Left colon (tissue), 2 donors: ENCODE measurements around the gene EMILIN2. TPM values are rescaled to one million over a fixed set of nuclear protein-coding genes. Genes with fewer than 3 reads are reported as not detected.
A peak's percentile ranks its signal among the peaks of the same experiment; 100 is the strongest.
"Not testable (repeated sequence)": the region's sequence is repeated elsewhere in the genome, so short reads cannot be mapped to it uniquely, and the experiment has no call there.

ENCODE experiments used
- ATAC-seq: fragments of 200-7000 bp; cut with Tn5 transposase; one replicate; pipeline ENCODE4 v1.9.1; 2020; ENCODE audit warnings: mild to moderate bottlenecking, moderate library complexity
- DNase-seq, 2 donors: peaks; one replicate each; pipeline ENCODE4 v3.0.0-alpha.2; 2020
- intact Hi-C, 2 donors: fragments of 100-400 bp; cut with DNase I in 1 of 2; cut with micrococcal nuclease in 1 of 2; formaldehyde crosslinking; loops; one replicate each; pipeline versions ENCODE4 v1.11.2 to v1.14.0; 2022; cut with DNase I, micrococcal nuclease
- long read RNA-seq: library from polyadenylated mRNA; unstranded; transcript quantifications from one replicate; pipeline ENCODE4 v2.0.0, GENCODE V29; 2021
- total RNA-seq, 2 donors: library from RNA; stranded (reverse); fragmentation: NEBNext Ultra II Directional; extraction: Animal tissue kit (Norgen Biotek cat#: 25700); gene quantifications; one replicate each; pipeline ENCODE4 v1.2.1, GENCODE V29; 2021
- donor health status: DM: no; HTN: no; CAD: no.
- donor health status: DM: yes; HTN: yes; CAD: no.

Gene EMILIN2
- total RNA-seq, result 10 to 100 TPM; 16.3 to 18.1 TPM
- long read RNA-seq, transcript EMILIN2-203 (4 exons, 775 nt), result major isoform, 8 of 11 reads
- long read RNA-seq, partial matches to known transcripts, result 1 of 11 reads
- long read RNA-seq, other reads (novel, unspliced or antisense), result 2 of 11 reads

- ATAC-seq (peak; percentile 55), DNase-seq (peak; percentile 66 to 67)
- intact Hi-C loops, result no loop called here
Measured at GRCh38 chr18:2846636-2847316, at the start of gene EMILIN2. EMILIN2 (plus strand) TSS chr18:2847006; CDS start chr18:2847189, 183 bp downstream.

DNA sequence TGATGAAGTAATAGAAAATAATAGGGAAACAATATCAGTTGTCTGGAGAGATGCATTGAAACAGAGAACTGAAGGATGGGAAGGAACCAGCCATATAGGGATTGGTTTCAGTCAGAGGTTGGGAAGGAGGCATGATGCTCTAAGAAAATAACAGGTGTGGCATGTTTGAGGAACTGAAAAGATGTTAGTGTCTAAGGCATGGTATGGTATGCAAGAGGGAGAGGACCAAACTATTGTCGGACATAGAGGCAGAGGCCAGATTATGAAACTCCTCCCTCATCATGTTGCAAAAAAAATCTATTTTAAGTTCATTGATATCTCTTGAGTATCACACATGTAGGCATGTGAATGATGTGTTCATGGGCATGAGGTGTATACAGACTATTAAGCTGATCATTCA is 48.9 kb upstream of the EMILIN2 start:
- ATAC-seq, result no peak
- intact Hi-C loops, result no loop called here
- no peak for DNase-seq

GRCh38 chr18:2799369-2799768 is 47.4 kb upstream of the EMILIN2 start:
- peak; percentile 86 for ATAC-seq
- no peak for DNase-seq
- intact Hi-C loops, result no loop called here

GRCh38 chr18:2805970-2806943 is 40.5 kb upstream of the EMILIN2 start:
- DNase-seq (no peak), ATAC-seq (peak; percentile 21)
- intact Hi-C loops, result no loop called here

- intact Hi-C loops, DNase-seq: not testable (repeated sequence)
- peak; percentile 48 for ATAC-seq
Measured at GRCh38 chr18:2808640-2809039, 38.2 kb upstream of the EMILIN2 start.

DNA sequence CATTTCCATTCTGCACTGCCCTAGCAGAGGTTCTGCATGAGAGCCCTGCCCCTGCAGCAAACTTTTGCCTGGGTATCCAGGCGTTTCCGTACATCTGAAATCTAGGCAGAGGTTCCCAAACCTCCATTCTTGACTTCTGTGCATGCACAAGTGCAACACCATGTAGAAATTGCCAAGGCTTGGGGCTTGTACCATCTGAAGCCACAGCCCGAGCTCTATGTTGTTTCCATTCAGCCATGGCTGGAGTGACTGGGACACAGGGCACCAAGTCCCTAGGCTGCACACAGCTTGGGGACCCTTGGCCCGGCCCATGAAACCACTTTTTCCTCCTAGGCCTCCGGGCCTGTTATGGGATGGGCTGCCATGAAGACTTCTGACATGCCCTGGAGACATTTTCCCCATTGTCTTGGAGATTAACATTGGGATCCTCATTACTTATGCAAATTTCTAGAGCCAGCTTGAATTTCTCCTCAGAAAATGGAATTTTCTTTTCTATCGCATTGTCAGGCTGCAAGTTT is 37.1 kb upstream of the EMILIN2 start:
- ATAC-seq, intact Hi-C loops: not testable (repeated sequence)

GRCh38 chr18:2811416-2811815 is 35.4 kb upstream of the EMILIN2 start:
- DNase-seq (no peak), ATAC-seq (no peak)
- intact Hi-C loops, result no loop called here

More for the DNA sequence above, 37.1 kb upstream of the EMILIN2 start:
- DNase-seq, result not testable (repeated sequence)

GRCh38 chr18:2814928-2815327 is 31.9 kb upstream of the EMILIN2 start:
- DNase-seq, result no peak
- intact Hi-C loops, result no loop called here
- no peak for ATAC-seq

DNA sequence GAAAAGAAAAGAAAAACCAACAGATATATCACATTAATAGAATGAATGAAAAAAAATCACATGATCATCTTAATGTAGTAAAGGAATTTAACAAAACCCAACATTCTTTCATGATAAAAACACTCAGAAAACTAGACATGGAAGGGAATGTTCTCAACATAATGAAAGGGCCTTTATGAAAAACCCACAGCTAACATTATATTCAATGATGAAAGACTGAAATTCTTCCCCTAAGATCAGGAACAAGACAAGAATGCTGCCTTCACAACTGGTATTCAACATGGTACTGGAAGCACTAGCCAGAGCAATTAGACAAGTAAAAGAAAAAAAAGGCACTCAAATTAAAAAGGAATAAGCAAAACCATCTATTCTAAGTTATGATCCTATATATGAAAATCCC is 28.5 kb upstream of the EMILIN2 start:
- intact Hi-C loops, result no loop called here
- DNase-seq, result no peak
- no peak for ATAC-seq

GRCh38 chr18:2821695-2822094 is 25.1 kb upstream of the EMILIN2 start:
- ATAC-seq, result peak; percentile 35
- intact Hi-C loops, result no loop called here
- DNase-seq, result no peak

- intact Hi-C loops, result no loop called here
- DNase-seq (no peak), ATAC-seq (peak; percentile 77)
Measured at GRCh38 chr18:2822213-2822921, 24.4 kb upstream of the EMILIN2 start.

GRCh38 chr18:2823202-2823601 is 23.6 kb upstream of the EMILIN2 start:
- no peak for DNase-seq
- intact Hi-C loops, result no loop called here
- ATAC-seq, result no peak

GRCh38 chr18:2823966-2824365 is 22.8 kb upstream of the EMILIN2 start:
- intact Hi-C loops, result no loop called here
- ATAC-seq, result no peak

DNA sequence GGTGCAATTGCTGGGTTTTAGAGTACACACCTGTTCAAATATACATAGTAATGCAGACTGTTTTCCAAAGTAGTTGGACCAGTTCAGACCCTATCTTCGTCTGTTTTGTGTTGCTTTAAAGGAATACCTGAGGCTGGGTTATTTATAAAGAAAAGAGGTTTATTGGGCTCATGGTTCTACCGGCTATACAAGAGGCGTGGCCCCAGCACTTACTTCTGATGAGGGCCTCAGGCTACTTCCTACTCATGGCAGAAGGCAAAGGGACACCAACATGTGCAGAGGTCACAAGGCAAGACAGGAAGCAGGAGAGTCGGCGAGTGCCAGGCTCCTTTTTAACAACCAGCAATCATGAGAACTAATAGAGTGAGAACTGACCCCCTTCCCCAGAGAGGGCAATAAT is 21.9 kb upstream of the EMILIN2 start:
- DNase-seq (no peak), ATAC-seq (peak; percentile 81)
- intact Hi-C loops, result no loop called here

More at GRCh38 chr18:2823966-2824365, 22.8 kb upstream of the EMILIN2 start:
- DNase-seq, result no peak

GRCh38 chr18:2825613-2826175 is 21.1 kb upstream of the EMILIN2 start:
- ATAC-seq (no peak), DNase-seq (no peak)
- intact Hi-C loops, result no loop called here

DNA sequence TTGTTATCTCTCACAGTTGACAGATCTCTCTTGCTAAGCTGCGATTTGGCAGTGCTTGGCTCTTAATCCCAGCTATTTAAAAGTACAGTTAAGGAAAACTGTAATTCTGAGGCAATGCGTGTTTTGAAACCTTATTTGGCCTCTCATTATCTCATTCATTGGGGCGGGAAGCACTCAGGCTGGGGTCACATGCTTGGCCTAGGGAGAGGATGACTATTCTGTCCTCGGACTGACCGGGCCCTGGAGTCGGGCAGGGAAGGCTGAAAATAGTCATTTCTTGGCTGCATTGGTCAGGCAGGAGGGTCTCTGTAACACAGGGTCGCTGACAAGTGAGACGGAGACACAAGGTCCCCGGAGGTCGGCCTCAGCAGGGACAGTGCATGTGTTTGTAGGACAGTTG is 20.2 kb upstream of the EMILIN2 start:
- intact Hi-C loops, result no loop called here
- DNase-seq, result no peak
- ATAC-seq, result no peak

DNA sequence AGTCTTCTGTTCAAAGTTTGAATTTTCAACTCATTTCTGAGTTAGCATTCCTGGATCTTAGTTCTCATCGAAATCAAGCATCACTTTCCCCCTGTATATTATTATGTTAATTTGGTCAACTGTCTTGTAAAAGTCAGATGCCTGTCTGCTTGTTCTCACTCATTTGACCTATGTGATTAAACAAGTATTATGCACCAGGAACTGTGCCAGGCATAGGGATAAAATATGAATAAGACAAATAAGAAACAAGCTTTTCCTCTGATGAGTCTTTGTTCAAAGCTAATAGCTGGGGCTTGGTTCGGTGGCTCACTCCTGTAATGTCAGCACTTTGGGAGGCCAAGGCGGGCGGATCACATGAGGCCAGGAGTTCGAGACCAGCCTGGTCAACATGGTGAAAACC is 19.7 kb upstream of the EMILIN2 start:
- ATAC-seq (no peak), DNase-seq (no peak)
- intact Hi-C loops, result no loop called here

DNA sequence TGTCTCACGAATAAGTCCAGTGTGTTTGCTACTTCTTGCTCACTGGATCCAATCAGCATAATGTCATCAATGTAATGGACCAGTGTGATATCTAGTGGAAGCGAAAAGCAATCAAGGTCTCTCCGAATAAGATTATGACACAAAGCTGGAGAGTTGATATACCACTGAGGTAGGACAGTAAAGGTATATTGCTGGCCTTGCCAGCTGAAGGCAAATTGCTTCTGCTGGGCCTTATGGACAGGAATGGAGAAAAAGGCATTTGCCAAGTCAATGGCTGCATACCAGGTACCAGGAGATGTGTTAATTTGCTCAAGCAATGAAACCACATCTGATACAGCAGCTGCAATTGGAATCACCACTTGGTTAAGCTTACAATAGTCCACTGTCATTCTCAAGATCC is 10.7 kb upstream of the EMILIN2 start:
- not testable (repeated sequence) for ATAC-seq, DNase-seq

More for the DNA sequence above, 10.7 kb upstream of the EMILIN2 start:
- intact Hi-C loops, result not testable (repeated sequence)
